K562 (cell line): Measurements from ENCODE around the gene KISS1R. TPM values are rescaled to one million over a fixed set of nuclear protein-coding genes. Genes with fewer than 3 reads are reported as not detected.

Experiments used
- DPF2 ChIP-seq: fragments of 450-650 bp; IDR thresholded peaks from 2 replicates; pipeline ENCODE4 v1.6.1; 2016
- EP400 ChIP-seq: fragments of 450-650 bp; IDR thresholded peaks from 2 replicates; pipeline ENCODE4 v1.6.1; 2017; ENCODE audit warnings: antibody characterized with exemption, mild to moderate bottlenecking, moderate library complexity
- ETS2 ChIP-seq: IDR thresholded peaks from 2 replicates; pipeline ENCODE4 v1.6.1; 2016; ENCODE audit warnings: borderline replicate concordance, missing genetic modification characterization, mild to moderate bottlenecking, moderate library complexity, missing compliant biosample characterization; ENCODE audit not compliant: poor library complexity, severe bottlenecking
- NFE2 ChIP-seq: IDR thresholded peaks from 2 replicates; pipeline ENCODE4 v1.6.1; 2014; ENCODE audit warnings: antibody characterized with exemption, low read depth
- NFE2L1 ChIP-seq: fragments of 450-650 bp; IDR thresholded peaks from 2 replicates; pipeline ENCODE4 v1.6.1; 2016; ENCODE audit warnings: missing genetic modification characterization, low read depth, mild to moderate bottlenecking, missing compliant biosample characterization, moderate library complexity, borderline replicate concordance
- POLR2G ChIP-seq: fragments of 200-400 bp; formaldehyde crosslinking; IDR thresholded peaks from 2 replicates; pipeline ENCODE4 v1.6.1; 2017; ENCODE audit warnings: low read depth, mild to moderate bottlenecking, antibody characterized with exemption, low read length, moderate library complexity
- RUNX1 ChIP-seq: sonication (generic); IDR thresholded peaks from 2 replicates; pipeline ENCODE4 v1.6.1; 2016; ENCODE audit warnings: antibody characterized with exemption, low read depth
- SPI1 ChIP-seq: IDR thresholded peaks from 2 replicates; pipeline ENCODE4 v1.6.1; 2011; ENCODE audit warnings: low read depth, low read length, control low read depth, borderline replicate concordance
- TARDBP ChIP-seq: fragments of 450-650 bp; IDR thresholded peaks from 2 replicates; pipeline ENCODE4 v1.6.1; 2016
- TFAP4 ChIP-seq: sonication (generic); formaldehyde crosslinking; IDR thresholded peaks from 2 replicates; pipeline ENCODE4 v1.8.0; 2022; ENCODE audit warnings: missing genetic modification reagents, mild to moderate bottlenecking, moderate library complexity, borderline replicate concordance
- UBTF ChIP-seq, 2 experiments: IDR thresholded peaks; 2 replicates each; pipeline ENCODE4 v1.6.1; 2012; ENCODE audit warnings: improper control_type of control experiment in 2 of 2, low read depth in 2 of 2, low read length in 2 of 2, borderline replicate concordance in 1 of 2
- ZNF175 ChIP-seq: fragments of 200-800 bp; sonication (Bioruptor generic); IDR thresholded peaks from 2 replicates; pipeline ENCODE4 v1.6.1; 2016; ENCODE audit warnings: low read depth, mild to moderate bottlenecking, missing genetic modification characterization, missing compliant biosample characterization
- ZNF584 ChIP-seq: fragments of 200-800 bp; sonication (Bioruptor generic); IDR thresholded peaks from 2 replicates; pipeline ENCODE4 v1.6.1; 2016; ENCODE audit warnings: low read depth, mild to moderate bottlenecking, missing genetic modification characterization, missing compliant biosample characterization
- ZNF592 ChIP-seq: fragments of 450-650 bp; IDR thresholded peaks from 2 replicates; pipeline ENCODE4 v1.6.1; 2017; ENCODE audit warnings: antibody characterized with exemption, mild to moderate bottlenecking
- polyA plus RNA-seq, 8 experiments: library from polyadenylated mRNA; depleted of rRNA in 4 of 8; stranded (reverse) in 5 of 8; unstranded in 3 of 8; fragments of >200 nt; fragmentation: Nextera tagmentation in 2 of 8; fragmentation: Illumina TruSeq in 1 of 8; extraction: Ambion mirVana in 2 of 8; extraction: Trizol in 1 of 8; gene quantifications; 2 replicates each; pipeline versions ENCODE4 v1.2.1 to v1.2.3, GENCODE V29; 2011 to 2014; ENCODE audit warnings: inconsistent platforms in 1 of 8, missing spikeins in 1 of 8
- total RNA-seq, 7 experiments: library from RNA; depleted of rRNA in 6 of 7; stranded (reverse); fragments of >200 nt in 6 of 7; fragmentation: Illumina TruSeq in 2 of 7; extraction: Trizol in 2 of 7; gene quantifications; 2 replicates each; pipeline versions ENCODE4 v1.2.1 to v1.2.3, GENCODE V29; 2011 to 2021; ENCODE audit warnings: low replicate concordance in 1 of 7

Gene KISS1R
- total and polyA plus RNA-seq, 9 of the 15 experiments (the other 6 are each of a cell fraction or from before 2014, with no cell fraction given), result 0.37 to 39.4 (median 2.0) TPM

DNA sequence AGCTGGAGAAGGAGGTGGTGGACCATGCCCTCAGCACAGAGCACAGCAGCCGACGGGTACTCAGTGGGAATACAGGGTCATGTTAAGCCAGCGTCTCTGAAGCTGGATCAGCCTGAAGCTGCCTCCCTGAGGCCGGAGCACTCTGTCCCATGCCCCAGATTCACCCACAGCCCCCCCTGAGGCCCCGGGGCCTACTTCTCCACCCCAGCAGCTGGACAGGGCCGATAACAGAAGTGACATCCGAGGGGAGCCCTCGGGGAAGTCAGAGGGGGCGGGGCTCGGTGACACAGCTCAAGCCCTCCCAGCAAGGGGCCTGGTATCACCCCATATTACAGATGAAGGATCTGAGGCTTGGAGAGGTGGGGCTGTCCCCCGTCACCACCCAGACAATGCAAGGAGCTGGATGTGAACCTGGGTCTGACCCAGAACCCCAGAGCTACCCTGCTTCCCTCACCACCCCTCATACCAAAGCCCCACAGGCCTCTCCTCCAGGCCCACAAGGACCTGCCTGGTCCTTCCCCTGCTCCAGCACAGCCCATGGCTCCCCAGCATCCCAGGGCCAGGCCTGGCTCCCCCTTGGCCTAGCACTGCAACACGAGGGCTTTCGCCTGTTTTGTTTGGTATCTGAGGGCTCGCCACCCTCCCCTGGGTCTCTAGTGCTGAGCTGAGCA, 9.8 kb upstream of the KISS1R start (continued):
- TF ChIP-seq RUNX1 (0 out of 2 replicates have a peak, but pooled peaks have one; percentile 23), ZNF592 (peak; percentile 85), UBTF (IDR thresholded peaks at IDR 0.05; ENCODE audit: borderline replicate concordance in 1 of 2, low read depth in 2 of 2, low read length in 2 of 2) (peak in 1 of 2 experiments; percentile 90; a peak in 2 of 4 replicates), SPI1 (peak; percentile 55; the same call in 1 of the 2 replicates), DPF2 (peak; percentile 98), EP400 (peak; percentile 70), NFE2L1 (tag) (no peak), ZNF175 (peak; percentile 57; the same call in 1 of the 2 replicates), ETS2 (tag) (no peak), TFAP4 (peak; percentile 99), ZNF584 (peak; percentile 61; the same call in 1 of the 2 replicates), TARDBP (peak; percentile 68; the same call in 1 of the 2 replicates), POLR2G (peak; percentile 74), NFE2 (peak; percentile 75)
